PFSK-1 (cell line): ENCODE data around the gene CEACAM19.

ENCODE experiments used
- FOXP2 ChIP-seq: optimal IDR thresholded peaks from 2 replicates; pipeline ENCODE3; 2011; ENCODE audit warnings: borderline replicate concordance, control low read depth, inconsistent platforms; ENCODE audit not compliant: insufficient read depth; ENCODE audit errors: extremely low read length, extremely low read depth
- POLR2AphosphoS5 ChIP-seq: IDR thresholded peaks from 2 replicates; pipeline ENCODE4 v1.6.1; 2012; ENCODE audit warnings: low read depth, mild to moderate bottlenecking, control low read depth, low read length, moderate library complexity
- SIN3A ChIP-seq: IDR thresholded peaks from 2 replicates; pipeline ENCODE4 v1.6.1; 2012; ENCODE audit warnings: mild to moderate bottlenecking, low read length, moderate library complexity, borderline replicate concordance; ENCODE audit not compliant: insufficient read depth
- TAF1 ChIP-seq: IDR thresholded peaks from 2 replicates; pipeline ENCODE4 v1.6.1; 2012; ENCODE audit warnings: low read length, control low read depth, borderline replicate concordance; ENCODE audit not compliant: insufficient read depth
- TF ChIP-seq, protein P1 (sequence below), 2 experiments: IDR thresholded peaks; 2 replicates each; pipeline versions ENCODE4 v1.6.1 to v1.8.0; 2011 to 2012; ENCODE audit warnings: low read depth in 2 of 2, low read length in 2 of 2, control low read depth in 1 of 2, inconsistent platforms in 1 of 2, mild to moderate bottlenecking in 1 of 2, moderate library complexity in 1 of 2; ENCODE audit not compliant: insufficient read depth in 1 of 2

The CEACAM19 gene

DNA sequence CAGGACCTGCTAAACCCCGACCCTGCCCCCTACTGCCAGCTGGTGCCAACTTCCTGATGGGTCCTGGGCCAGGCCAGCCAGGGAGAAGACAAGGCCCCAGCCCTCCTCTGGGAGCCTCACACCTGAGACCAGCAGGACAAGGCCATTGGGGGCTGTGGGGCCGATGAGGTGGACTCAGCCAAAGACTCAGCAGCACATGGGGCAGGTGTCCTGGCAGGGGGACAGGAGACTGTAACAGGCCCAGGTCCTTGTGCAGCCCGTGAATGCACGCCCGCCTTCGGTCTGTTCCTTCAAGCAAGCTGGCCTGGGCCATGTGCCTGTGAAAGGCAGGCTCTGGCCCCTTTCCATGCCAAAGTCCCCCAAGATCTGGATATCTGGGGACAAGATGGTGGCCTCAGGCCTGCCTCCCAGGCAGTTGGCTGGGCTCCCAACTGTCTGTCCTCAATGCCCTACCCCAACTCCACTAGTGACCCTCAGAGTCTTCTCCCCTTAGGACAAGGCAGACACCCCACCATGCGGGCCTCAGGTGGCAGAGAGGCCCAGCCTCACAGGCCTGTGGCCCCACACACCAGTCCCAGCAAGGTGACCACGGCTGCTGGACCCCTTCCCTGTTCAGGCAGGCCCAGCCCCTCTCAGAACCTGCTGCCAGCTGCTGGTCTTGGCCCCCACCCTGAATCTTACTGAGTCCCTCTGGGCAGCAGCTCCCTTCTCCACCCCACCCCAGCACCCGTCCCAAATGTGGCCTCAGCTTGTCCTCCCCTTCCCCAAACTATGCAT, 12.3 kb downstream of the CEACAM19 start:
- TF ChIP-seq SIN3A: no peak
- TF ChIP-seq, protein P1, sequence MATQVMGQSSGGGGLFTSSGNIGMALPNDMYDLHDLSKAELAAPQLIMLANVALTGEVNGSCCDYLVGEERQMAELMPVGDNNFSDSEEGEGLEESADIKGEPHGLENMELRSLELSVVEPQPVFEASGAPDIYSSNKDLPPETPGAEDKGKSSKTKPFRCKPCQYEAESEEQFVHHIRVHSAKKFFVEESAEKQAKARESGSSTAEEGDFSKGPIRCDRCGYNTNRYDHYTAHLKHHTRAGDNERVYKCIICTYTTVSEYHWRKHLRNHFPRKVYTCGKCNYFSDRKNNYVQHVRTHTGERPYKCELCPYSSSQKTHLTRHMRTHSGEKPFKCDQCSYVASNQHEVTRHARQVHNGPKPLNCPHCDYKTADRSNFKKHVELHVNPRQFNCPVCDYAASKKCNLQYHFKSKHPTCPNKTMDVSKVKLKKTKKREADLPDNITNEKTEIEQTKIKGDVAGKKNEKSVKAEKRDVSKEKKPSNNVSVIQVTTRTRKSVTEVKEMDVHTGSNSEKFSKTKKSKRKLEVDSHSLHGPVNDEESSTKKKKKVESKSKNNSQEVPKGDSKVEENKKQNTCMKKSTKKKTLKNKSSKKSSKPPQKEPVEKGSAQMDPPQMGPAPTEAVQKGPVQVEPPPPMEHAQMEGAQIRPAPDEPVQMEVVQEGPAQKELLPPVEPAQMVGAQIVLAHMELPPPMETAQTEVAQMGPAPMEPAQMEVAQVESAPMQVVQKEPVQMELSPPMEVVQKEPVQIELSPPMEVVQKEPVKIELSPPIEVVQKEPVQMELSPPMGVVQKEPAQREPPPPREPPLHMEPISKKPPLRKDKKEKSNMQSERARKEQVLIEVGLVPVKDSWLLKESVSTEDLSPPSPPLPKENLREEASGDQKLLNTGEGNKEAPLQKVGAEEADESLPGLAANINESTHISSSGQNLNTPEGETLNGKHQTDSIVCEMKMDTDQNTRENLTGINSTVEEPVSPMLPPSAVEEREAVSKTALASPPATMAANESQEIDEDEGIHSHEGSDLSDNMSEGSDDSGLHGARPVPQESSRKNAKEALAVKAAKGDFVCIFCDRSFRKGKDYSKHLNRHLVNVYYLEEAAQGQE (IDR thresholded peaks at IDR 0.05; ENCODE audit: insufficient read depth in 1 of 2, low read depth in 2 of 2, low read length in 2 of 2): no peak
- TF ChIP-seq POLR2AphosphoS5: no peak
- TF ChIP-seq TAF1: no peak
- TF ChIP-seq FOXP2: no peak

DNA sequence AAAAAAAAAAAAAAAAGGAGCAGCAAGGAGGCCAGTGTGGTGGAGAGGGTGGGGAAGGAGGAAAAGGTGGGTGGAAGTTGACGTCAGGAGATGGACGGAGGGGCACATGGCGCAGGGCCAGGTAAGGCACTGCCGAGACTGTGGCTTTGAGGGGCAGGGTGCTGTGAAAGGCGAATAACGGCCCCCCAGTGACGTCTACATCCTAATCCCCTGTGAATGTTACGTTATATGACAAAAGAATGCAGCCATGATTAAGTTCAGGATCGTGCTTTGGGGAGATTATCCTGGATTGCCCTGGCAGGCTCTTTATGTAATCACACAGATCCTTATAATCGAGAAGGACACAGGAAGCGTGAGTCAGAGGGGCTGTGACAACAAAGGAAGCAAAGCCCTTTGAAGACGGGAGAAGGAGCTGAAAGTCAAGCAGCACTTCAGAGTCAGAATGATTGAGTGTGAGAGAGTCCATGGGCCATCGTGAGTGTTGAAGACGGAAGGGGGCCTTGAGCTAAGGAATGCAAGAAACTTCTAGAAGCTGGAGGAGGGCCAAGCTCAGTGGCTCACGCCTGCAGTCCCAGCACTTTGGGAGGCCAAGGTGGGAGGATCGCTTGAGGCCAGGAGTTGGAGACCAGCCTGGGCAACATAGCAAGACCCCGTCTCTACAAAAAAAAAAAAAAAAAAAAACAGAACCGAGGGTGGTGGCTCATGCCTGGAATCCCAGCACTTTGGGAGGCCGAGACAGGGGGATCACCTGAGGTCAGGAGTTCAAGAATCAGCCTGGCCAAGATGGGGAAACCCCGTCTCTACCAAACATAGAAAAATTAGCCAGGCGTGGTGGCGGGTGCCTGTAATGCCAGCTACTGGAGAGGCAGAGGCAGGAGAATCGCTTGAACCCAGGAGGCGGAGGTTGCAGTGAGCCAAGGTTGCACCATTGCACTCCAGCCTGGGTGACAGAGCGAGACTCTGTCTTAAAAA, 13.9 kb downstream of the CEACAM19 start:
- TF ChIP-seq SIN3A: no peak
- no peak for TF ChIP-seq POLR2AphosphoS5
- TF ChIP-seq, protein P1 (IDR thresholded peaks at IDR 0.05; ENCODE audit: insufficient read depth in 1 of 2, low read depth in 2 of 2, low read length in 2 of 2): no peak; a peak in 1 of 4 replicates

DNA sequence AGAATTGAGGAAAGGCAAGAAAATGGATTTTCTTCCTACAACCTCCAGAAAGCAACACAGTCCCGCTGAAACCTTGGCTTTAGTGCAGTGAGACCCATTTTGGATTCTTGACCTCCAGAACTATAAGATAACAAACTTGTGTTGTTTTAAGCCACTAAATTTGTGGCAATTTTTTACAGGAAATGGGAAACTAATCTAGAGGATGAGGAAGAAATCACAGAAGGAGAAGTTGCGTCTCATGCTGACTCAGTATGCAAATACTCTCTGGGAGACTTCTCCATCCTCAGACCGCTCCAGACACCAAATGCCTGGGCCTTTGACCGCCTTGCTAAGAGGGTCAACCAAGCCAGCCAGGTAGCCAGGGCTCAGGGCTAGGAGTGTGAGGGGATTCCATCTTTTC, 14.6 kb downstream of the CEACAM19 start:
- TF ChIP-seq SIN3A (no peak), TAF1 (no peak), FOXP2 (no peak), POLR2AphosphoS5 (no peak)
- TF ChIP-seq, protein P1 (IDR thresholded peaks at IDR 0.05; ENCODE audit: insufficient read depth in 1 of 2, low read depth in 2 of 2, low read length in 2 of 2): no peak

DNA sequence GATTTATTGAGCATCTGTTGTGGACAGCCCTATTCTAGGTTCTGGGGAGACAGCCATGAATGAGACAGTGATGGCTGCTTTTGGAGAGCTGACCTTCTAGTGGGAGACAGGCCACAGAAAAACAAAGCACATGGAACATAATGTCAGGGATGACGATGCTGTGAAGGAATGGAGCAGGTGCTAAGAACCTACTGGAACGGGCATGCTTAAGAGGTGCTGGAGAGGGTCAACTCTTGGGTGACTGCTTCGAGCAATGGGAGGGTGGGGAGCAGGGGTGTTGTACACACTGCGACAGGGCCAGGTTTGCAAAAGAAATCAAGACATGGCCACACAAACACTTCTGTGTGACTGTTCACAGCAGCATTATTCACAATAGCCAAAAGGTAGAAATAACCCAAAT, 15.6 kb downstream of the CEACAM19 start:
- TF ChIP-seq, protein P1 (IDR thresholded peaks at IDR 0.05; ENCODE audit: insufficient read depth in 1 of 2, low read depth in 2 of 2, low read length in 2 of 2): no peak
- TF ChIP-seq SIN3A (no peak), FOXP2 (no peak), TAF1 (no peak), POLR2AphosphoS5 (no peak)
